ENCODE results near the gene BAAT.

Gene BAAT

GRCh38 chr9:101372327-101373118, 12.3 kb downstream of the BAAT start:
- Histone ChIP-seq H3K27me3 (replicated peaks in 2 of 5; ENCODE audit: control insufficient read depth in 4 of 5, insufficient read depth in 5 of 5, low read length in 4 of 5) (no peaks in the 10 kb centered on the region), H3K27ac (ENCODE audit: insufficient read depth in 1 of 2, low read depth in 1 of 2, low read length in 2 of 2, poor library complexity in 1 of 2, severe bottlenecking in 2 of 2) (no peak overlapping the region), H3K36me3 (ENCODE audit: control insufficient read depth in 4 of 4, insufficient read depth in 4 of 4, low read length in 3 of 4) (no peaks in the 10 kb centered on the region), H3K9me3 (ENCODE audit: control extremely low read depth in 1 of 5, control insufficient read depth in 4 of 5, insufficient read depth in 2 of 5, low read depth in 1 of 5, low read length in 4 of 5) (no peaks in the 10 kb centered on the region), H3K4me3 (ENCODE audit: control insufficient read depth in 1 of 7, extremely low read depth in 1 of 7, insufficient read depth in 4 of 7, low read depth in 2 of 7, low read length in 6 of 7) (no peak overlapping the region), H3K4me1 (ENCODE audit: control extremely low read depth in 1 of 4, control insufficient read depth in 4 of 4, insufficient read depth in 4 of 4, low read length in 3 of 4) (no peaks in the 10 kb centered on the region)
- WGBS (ENCODE audit: insufficient coverage), result no CpG with 5 or more reads among the region's 2 CpGs
- ChIA-PET CTCF (interaction anchor here (1.8 kb wide), 1 partner anchor 16 kb away, joined by 6 read pairs; no protein-coding TSS in a partner anchor), POLR2A (no interaction called here)
- DNase-seq, result no peak

- Histone ChIP-seq H3K4me3 (ENCODE audit: control insufficient read depth in 1 of 7, extremely low read depth in 1 of 7, insufficient read depth in 4 of 7, low read depth in 2 of 7, low read length in 6 of 7) (no peak overlapping the region), H3K36me3 (ENCODE audit: control insufficient read depth in 4 of 4, insufficient read depth in 4 of 4, low read length in 3 of 4) (no peaks in the 10 kb centered on the region), H3K27ac (ENCODE audit: insufficient read depth in 1 of 2, low read depth in 1 of 2, low read length in 2 of 2, poor library complexity in 1 of 2, severe bottlenecking in 2 of 2) (no peak overlapping the region), H3K4me1 (ENCODE audit: control extremely low read depth in 1 of 4, control insufficient read depth in 4 of 4, insufficient read depth in 4 of 4, low read length in 3 of 4) (no peaks in the 10 kb centered on the region), H3K27me3 (replicated peaks in 2 of 5; ENCODE audit: control insufficient read depth in 4 of 5, insufficient read depth in 5 of 5, low read length in 4 of 5) (no peaks in the 10 kb centered on the region), H3K9me3 (ENCODE audit: control extremely low read depth in 1 of 5, control insufficient read depth in 4 of 5, insufficient read depth in 2 of 5, low read depth in 1 of 5, low read length in 4 of 5) (no peaks in the 10 kb centered on the region)
- WGBS (ENCODE audit: insufficient coverage), result 100% methylated on average over 1 of the region's 3 CpGs
- CTCF ChIA-PET, result interaction anchor here (1.1 kb wide), 1 partner anchor 10 kb away, joined by 4 read pairs; no protein-coding TSS in a partner anchor
- no peak for DNase-seq
- POLR2A ChIA-PET, result no interaction called here
Measured at GRCh38 chr9:101371813-101372212, 13.0 kb downstream of the BAAT start.

DNA sequence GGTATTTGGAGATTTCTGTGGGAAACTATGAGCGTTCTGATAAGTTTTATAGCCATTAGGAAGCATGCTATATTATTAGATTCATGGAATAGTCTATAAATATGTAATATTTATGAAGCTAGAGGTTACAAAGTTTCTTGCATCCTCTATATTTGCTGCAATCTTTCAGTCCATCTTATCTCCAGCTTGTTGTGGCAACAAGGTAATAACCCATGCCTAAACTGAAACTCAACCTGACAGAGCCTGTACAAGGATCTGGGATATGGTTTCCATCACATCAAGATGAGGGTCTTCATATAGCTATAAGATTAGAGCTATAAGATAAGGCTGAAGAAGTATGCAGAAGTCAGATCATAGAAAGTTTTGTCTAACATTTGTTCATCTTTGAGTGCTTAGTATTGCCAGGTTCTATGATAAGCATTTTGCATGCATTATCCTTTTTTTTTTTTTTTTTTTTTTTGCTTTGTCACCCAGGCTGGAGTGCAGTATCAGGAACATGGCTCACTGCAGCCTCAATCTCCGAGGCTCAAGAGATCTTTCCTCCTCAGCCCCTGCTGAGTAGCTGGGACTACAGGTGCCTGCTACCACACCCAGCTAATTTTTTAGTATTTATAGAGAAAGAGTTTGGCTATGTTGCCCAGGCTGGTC, 14.8 kb downstream of the BAAT start:
- ChIA-PET POLR2A (no interaction called here), CTCF (interaction anchor here (0.8 kb wide), 1 partner anchor 71 kb away, joined by 3 read pairs; no protein-coding TSS in a partner anchor)
- no peaks in the 10 kb centered on the region for H3K36me3 ChIP-seq (ENCODE audit: control insufficient read depth in 4 of 4, insufficient read depth in 4 of 4, low read length in 3 of 4)
- no peak overlapping the region for H3K27ac ChIP-seq (ENCODE audit: insufficient read depth in 1 of 2, low read depth in 1 of 2, low read length in 2 of 2, poor library complexity in 1 of 2, severe bottlenecking in 2 of 2)
- DNase-seq, result no peak
- H3K4me3 ChIP-seq (ENCODE audit: control insufficient read depth in 1 of 7, extremely low read depth in 1 of 7, insufficient read depth in 4 of 7, low read depth in 2 of 7, low read length in 6 of 7), result no peak overlapping the region
- no peaks in the 10 kb centered on the region for H3K9me3 ChIP-seq (ENCODE audit: control extremely low read depth in 1 of 5, control insufficient read depth in 4 of 5, insufficient read depth in 2 of 5, low read depth in 1 of 5, low read length in 4 of 5)
- no CpG with 5 or more reads among the region's 2 CpGs for WGBS (ENCODE audit: insufficient coverage)
- H3K27me3 ChIP-seq (replicated peaks in 2 of 5; ENCODE audit: control insufficient read depth in 4 of 5, insufficient read depth in 5 of 5, low read length in 4 of 5), result no peaks in the 10 kb centered on the region
- H3K4me1 ChIP-seq (ENCODE audit: control extremely low read depth in 1 of 4, control insufficient read depth in 4 of 4, insufficient read depth in 4 of 4, low read length in 3 of 4), result no peaks in the 10 kb centered on the region

DNA sequence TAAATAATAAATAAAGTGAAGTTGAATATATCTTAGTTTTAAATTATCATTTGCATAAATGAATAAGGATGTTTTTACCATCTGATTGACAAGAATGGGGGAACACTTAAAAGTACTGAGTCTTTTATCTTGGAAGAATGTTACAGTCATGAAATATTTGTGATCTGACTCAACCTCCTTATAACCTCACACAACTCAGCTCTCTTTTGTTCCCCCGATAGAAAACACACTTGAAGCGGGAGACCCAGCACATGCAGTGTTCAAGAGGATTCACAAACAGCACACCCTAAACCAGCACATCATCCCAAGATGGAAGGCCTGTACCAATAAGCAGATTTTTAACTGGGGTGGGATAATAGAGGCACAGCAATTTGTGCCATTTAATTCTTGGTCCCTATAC, 15.5 kb downstream of the BAAT start:
- ChIA-PET POLR2A (no interaction called here), CTCF (no interaction called here)
- no peaks in the 10 kb centered on the region for H3K27me3 ChIP-seq (replicated peaks in 2 of 5; ENCODE audit: control insufficient read depth in 4 of 5, insufficient read depth in 5 of 5, low read length in 4 of 5)
- no peak overlapping the region for H3K27ac ChIP-seq (ENCODE audit: insufficient read depth in 1 of 2, low read depth in 1 of 2, low read length in 2 of 2, poor library complexity in 1 of 2, severe bottlenecking in 2 of 2)
- no peak overlapping the region for H3K4me3 ChIP-seq (ENCODE audit: control insufficient read depth in 1 of 7, extremely low read depth in 1 of 7, insufficient read depth in 4 of 7, low read depth in 2 of 7, low read length in 6 of 7)
- no peaks in the 10 kb centered on the region for H3K4me1 ChIP-seq (ENCODE audit: control extremely low read depth in 1 of 4, control insufficient read depth in 4 of 4, insufficient read depth in 4 of 4, low read length in 3 of 4)
- DNase-seq, result no peak
- no CpG with 5 or more reads among the region's 2 CpGs for WGBS (ENCODE audit: insufficient coverage)
- H3K36me3 ChIP-seq (ENCODE audit: control insufficient read depth in 4 of 4, insufficient read depth in 4 of 4, low read length in 3 of 4), result no peaks in the 10 kb centered on the region
- H3K9me3 ChIP-seq (ENCODE audit: control extremely low read depth in 1 of 5, control insufficient read depth in 4 of 5, insufficient read depth in 2 of 5, low read depth in 1 of 5, low read length in 4 of 5), result no peaks in the 10 kb centered on the region

GRCh38 chr9:101367323-101367722, 17.5 kb downstream of the BAAT start:
- no peak overlapping the region for H3K4me3 ChIP-seq (ENCODE audit: control insufficient read depth in 1 of 7, extremely low read depth in 1 of 7, insufficient read depth in 4 of 7, low read depth in 2 of 7, low read length in 6 of 7)
- no peaks in the 10 kb centered on the region for H3K27me3 ChIP-seq (replicated peaks in 2 of 5; ENCODE audit: control insufficient read depth in 4 of 5, insufficient read depth in 5 of 5, low read length in 4 of 5)
- DNase-seq, result no peak
- H3K4me1 ChIP-seq (ENCODE audit: control extremely low read depth in 1 of 4, control insufficient read depth in 4 of 4, insufficient read depth in 4 of 4, low read length in 3 of 4), result no peaks in the 10 kb centered on the region
- ChIA-PET POLR2A (no interaction called here), CTCF (no interaction called here)
- H3K36me3 ChIP-seq (ENCODE audit: control insufficient read depth in 4 of 4, insufficient read depth in 4 of 4, low read length in 3 of 4), result no peaks in the 10 kb centered on the region
- 100% methylated on average over 1 of the region's 3 CpGs for WGBS (ENCODE audit: insufficient coverage)
- H3K27ac ChIP-seq (ENCODE audit: insufficient read depth in 1 of 2, low read depth in 1 of 2, low read length in 2 of 2, poor library complexity in 1 of 2, severe bottlenecking in 2 of 2), result no peak overlapping the region
- H3K9me3 ChIP-seq (ENCODE audit: control extremely low read depth in 1 of 5, control insufficient read depth in 4 of 5, insufficient read depth in 2 of 5, low read depth in 1 of 5, low read length in 4 of 5), result no peaks in the 10 kb centered on the region

DNA sequence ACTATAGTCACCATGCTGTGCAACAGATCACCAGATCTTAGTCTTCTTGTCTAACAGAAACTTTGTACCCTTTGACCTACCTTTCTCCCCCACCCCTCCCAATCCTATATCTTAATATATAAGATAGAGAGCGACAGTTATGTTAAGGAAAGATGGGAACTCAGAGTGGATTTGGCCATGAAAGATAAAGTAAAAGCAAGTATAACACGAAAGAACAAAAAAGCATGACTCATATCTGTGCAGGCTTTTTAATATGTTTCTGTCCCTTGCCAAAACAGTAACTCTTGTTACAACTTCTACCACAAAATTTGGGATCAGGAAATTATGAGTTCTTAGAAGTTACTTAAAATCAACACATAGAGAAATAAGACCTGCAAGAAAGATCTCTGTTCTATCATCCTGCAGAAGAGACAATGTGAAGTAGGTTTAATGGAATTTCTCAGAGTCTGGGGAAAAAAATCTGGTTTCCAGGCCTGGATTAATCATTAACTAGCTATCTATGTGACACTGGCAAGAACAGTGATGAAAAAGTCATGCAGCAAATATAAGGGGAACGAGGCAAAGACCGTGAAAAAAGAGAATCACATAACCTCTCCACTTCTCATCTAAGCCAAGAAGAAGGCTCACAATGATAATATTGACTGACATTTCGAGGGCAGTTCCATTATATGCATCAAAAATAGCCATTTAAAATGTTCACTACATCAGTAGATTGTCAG, 18.6 kb downstream of the BAAT start:
- no peaks in the 10 kb centered on the region for H3K36me3 ChIP-seq (ENCODE audit: control insufficient read depth in 4 of 4, insufficient read depth in 4 of 4, low read length in 3 of 4)
- H3K4me3 ChIP-seq (ENCODE audit: control insufficient read depth in 1 of 7, extremely low read depth in 1 of 7, insufficient read depth in 4 of 7, low read depth in 2 of 7, low read length in 6 of 7), result no peak overlapping the region
- CTCF ChIA-PET, result no interaction called here
- no peak overlapping the region for H3K27ac ChIP-seq (ENCODE audit: insufficient read depth in 1 of 2, low read depth in 1 of 2, low read length in 2 of 2, poor library complexity in 1 of 2, severe bottlenecking in 2 of 2)
- POLR2A ChIA-PET, result no interaction called here
- 100% methylated on average over 2 of the region's 5 CpGs for WGBS (ENCODE audit: insufficient coverage)
- H3K4me1 ChIP-seq (ENCODE audit: control extremely low read depth in 1 of 4, control insufficient read depth in 4 of 4, insufficient read depth in 4 of 4, low read length in 3 of 4), result no peaks in the 10 kb centered on the region
- no peaks in the 10 kb centered on the region for H3K9me3 ChIP-seq (ENCODE audit: control extremely low read depth in 1 of 5, control insufficient read depth in 4 of 5, insufficient read depth in 2 of 5, low read depth in 1 of 5, low read length in 4 of 5)
- H3K27me3 ChIP-seq (replicated peaks in 2 of 5; ENCODE audit: control insufficient read depth in 4 of 5, insufficient read depth in 5 of 5, low read length in 4 of 5), result no peaks in the 10 kb centered on the region
- no peak for DNase-seq

DNA sequence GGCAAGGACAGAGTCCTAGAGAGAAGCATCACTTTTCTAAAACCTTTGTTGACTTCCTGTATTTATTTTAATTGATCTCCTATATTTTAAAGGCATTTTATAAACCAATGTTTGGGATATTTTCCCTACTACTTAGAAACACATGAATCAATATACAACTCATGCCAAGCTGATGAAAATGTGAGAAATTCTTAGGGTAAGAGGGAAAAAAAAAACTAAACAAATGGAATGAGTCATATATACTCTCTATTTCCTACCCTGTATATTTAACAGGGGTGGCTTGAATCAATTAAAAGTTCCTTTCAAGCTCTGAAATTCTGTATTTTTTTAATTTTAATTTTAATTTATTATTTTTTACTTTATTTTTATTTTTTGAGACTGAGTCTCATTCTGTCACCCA, 19.6 kb downstream of the BAAT start:
- no peaks in the 10 kb centered on the region for H3K9me3 ChIP-seq (ENCODE audit: control extremely low read depth in 1 of 5, control insufficient read depth in 4 of 5, insufficient read depth in 2 of 5, low read depth in 1 of 5, low read length in 4 of 5)
- H3K27ac ChIP-seq (ENCODE audit: insufficient read depth in 1 of 2, low read depth in 1 of 2, low read length in 2 of 2, poor library complexity in 1 of 2, severe bottlenecking in 2 of 2), result no peak overlapping the region
- ChIA-PET POLR2A (no interaction called here), CTCF (no interaction called here)
- no peak for DNase-seq
- H3K27me3 ChIP-seq (replicated peaks in 2 of 5; ENCODE audit: control insufficient read depth in 4 of 5, insufficient read depth in 5 of 5, low read length in 4 of 5), result no peaks in the 10 kb centered on the region
- H3K4me3 ChIP-seq (ENCODE audit: control insufficient read depth in 1 of 7, extremely low read depth in 1 of 7, insufficient read depth in 4 of 7, low read depth in 2 of 7, low read length in 6 of 7), result no peak overlapping the region
- no peaks in the 10 kb centered on the region for H3K36me3 ChIP-seq (ENCODE audit: control insufficient read depth in 4 of 4, insufficient read depth in 4 of 4, low read length in 3 of 4)
- H3K4me1 ChIP-seq (ENCODE audit: control extremely low read depth in 1 of 4, control insufficient read depth in 4 of 4, insufficient read depth in 4 of 4, low read length in 3 of 4), result no peaks in the 10 kb centered on the region
